Measurements from ENCODE around the gene MIPEP.
"Not testable (repeated sequence)": the region's sequence is repeated elsewhere in the genome, so short reads cannot be mapped to it uniquely, and the experiment has no call there.

MIPEP gene

DNA sequence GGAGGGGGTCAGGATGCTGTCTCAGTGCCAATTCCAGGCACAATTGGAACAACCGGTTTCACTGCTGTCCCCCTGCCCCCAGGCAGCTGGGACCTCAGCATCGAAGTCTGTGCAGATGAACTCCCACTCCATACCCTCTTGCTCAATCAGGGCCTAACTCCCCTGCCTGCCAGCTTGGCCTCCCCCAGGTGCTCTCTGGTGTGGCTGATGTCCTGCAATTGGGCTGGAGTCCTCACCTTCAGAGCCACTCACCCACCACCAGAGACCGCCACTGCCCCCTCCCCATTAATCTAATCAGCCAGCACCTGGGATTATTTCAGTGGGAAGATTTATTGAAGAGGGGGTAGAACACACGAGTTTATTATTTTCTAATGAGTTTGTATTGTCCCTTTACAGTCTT lies 118.8 kb downstream of the MIPEP start:
- DNase-seq, result no peak

DNA sequence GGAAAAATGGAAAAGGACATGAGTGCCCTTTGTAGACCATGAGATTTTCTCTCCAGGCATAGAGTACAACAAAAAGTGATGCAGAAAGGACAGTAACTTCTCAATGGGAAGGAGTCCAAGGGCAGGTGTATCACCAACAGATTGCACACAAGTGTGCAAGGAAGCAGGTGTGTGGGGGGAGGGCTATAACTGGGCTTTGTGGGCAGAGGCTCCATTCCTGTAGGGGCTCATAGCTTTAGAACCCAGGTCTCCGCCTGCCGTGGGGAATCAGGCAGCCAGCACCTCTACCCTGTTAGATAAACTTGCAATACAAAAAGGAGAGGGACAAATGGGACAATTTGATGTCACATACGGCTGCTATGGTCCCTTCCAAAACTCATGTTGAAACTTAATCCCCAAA lies 119.8 kb downstream of the MIPEP start:
- DNase-seq, result no peak

DNA sequence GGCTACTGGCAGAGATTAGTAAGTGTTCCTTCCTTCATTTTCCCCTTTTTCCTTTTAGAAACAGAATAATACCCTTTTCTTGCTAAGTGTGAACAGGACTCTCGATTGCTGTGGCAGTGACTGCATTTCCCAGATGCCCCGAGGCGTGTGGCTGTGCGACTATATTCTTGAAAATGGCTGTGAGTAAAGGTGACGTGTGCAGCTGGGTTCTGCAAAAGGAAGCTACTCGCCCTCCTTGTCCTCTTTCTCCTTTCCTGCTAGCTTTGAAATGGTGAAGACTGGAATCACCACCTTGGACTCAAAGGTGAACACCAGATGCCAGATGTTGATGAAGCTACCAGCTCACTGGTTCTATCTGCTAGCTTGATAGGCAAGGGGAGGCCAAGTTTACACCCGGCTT lies 121.4 kb downstream of the MIPEP start:
- DNase-seq, result no peak

DNA sequence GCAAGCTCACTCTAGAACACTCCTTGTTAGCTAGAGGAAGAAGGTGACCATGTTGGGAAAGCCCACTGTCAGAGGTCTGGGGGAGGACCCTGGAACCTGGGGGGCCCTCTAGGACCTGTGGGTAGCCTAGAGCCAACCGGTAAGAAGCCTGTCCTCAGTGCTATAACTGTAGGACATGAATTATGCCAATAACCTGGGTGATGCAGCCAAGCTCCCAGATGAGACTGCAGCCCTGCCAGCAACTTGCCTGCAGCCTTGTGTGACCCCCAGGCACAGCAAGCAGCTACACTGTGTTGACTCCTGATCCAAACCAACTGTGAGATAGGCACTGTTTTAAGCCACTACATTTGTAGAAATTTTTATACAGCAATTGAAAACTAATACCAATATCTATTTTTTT lies 122.3 kb downstream of the MIPEP start:
- DNase-seq, result no peak

DNA sequence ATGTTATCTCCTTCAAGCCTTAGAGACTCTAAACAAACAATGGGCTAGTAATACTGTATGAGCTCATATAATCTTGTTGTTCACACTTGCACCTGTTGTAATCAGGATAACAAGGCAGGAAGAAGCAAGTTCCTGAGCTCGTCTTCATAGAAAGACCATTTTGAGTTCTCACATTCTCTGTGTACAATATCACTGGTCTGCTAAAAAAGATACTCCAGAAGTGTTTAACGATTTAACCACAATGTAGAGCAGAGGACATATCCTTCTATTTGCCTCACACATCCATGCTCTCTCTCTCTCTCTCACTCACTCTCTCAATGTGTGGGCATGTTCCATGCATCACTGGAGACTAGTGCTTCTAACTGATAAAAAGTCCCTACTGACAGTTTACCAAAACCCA lies 122.9 kb downstream of the MIPEP start:
- no peak for DNase-seq

DNA sequence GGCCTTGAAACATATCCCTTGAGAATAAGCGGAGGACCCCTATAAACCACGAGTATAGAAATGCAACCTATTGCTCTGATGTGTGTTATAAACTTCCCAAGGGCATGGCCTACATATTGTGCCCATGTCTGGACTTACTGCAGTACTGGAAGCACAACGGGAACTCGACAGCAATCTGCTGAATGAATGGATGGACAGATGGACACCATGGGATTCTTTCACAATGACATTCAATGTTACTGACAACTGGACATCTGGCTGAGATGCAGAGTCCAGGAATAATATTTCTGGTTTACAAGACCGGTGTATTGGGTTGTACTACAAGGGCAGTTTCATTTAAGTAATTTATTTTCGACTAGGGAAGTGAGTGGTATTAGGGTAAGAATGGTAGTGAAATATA lies 123.7 kb downstream of the MIPEP start:
- DNase-seq, result no peak

DNA sequence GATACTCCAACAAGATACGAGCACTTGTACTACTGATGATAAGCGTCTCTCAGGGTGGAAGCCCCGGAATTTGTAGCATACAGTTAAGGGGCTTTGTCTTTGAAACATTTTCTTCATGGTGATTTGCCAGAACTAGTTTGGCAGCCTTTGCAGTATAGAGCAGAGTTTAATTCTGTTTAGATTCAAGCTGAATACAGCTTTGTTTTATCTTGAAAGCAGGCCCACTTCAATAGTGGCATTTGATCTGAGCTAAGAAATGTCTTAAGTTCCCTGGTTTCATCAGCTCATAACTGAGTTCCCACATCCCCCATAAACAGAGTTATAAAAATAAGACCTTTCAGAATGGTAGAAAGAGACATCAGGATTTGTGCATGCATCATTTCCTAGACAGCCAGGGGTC lies 125.9 kb downstream of the MIPEP start:
- DNase-seq, result no peak

DNA sequence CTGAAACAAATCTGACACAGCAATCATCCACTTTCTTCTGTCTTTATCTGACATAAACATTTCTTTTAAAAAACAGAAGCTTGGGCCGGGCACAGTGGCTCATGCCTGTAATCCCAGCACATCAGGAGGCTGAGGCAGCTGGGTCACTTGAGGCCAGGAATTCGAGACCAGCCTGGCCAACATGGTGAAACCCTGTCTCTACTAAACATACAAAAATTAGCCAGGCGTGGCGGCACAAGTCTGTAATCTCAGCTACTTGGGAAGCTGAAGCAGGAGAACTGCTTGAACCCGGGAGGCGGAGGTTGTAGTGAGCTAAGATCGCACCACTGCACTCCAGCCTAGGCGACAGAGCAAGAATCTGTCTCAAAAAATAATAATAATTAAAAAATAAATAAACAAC lies 127.4 kb downstream of the MIPEP start:
- not testable (repeated sequence) for DNase-seq

DNA sequence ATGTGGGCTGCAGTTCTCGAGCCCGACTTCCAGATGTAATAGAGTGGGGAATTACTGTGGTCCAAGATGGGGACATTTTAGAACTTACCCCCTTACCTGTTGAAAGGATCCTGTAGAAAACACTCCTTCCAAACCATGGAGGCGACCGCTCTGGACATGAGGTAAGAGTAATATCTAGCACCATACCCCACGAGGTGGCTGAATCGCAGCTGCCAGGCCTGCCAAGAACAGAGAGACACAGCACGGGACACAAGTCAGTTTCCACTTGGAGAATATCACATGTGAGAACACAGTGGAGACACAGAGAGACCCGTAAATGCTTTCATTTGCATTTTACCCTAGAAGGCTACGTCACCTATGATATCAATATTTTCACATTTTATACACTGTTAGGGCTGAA lies 129.2 kb downstream of the MIPEP start:
- no peak for DNase-seq

DNA sequence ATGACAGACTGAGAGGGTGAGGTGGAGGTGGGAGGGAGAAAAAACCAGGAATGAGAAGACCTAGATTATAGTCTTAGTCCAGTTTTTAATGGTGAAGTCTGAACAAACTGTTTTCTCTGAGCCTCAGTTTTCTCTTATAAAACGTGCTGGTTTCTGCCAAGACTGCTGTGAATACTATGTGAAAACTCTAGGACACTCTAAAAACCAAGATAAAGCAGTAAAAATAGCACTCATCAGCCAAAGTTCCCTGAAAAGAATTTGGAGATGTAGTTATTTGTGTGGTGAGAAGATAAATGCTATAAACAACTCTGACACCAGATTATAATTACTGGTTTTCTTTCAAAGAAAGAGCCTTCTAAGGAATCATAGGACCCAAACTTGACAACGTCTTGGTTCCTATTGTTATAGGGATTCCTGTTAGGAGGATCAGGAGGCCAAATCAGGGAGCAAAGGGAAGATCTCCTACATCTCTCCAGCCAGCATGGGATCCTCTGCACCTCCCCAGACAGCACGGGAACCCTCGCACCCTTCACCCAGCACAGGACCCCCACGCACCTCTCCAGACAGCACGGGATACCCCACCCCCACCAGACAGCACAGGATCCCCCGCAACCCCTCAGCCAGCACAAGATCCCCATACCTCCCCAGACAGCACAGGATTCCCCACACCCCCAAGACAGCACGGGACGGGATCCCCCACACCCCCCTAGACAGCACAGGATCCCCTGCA lies 130.2 kb downstream of the MIPEP start:
- DNase-seq, result no peak

DNA sequence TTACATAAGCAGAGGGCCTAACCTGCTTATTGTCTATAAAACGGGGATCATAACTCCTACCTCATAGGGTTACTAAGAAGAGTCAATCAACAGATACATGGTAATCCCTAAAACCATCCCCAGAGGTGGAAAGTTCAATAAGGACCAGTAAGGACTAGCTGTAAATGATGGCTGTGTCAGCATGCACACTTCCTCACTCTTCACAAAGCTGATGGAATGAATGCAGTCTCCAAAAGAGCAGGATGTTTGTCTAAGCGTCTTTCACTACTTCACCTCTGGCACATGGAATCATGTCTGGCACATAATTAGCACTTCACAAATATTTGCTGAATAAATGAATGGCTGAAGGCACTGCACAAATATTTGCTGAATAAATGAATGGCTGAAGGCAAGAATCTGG lies 134.2 kb downstream of the MIPEP start:
- no peak for DNase-seq

DNA sequence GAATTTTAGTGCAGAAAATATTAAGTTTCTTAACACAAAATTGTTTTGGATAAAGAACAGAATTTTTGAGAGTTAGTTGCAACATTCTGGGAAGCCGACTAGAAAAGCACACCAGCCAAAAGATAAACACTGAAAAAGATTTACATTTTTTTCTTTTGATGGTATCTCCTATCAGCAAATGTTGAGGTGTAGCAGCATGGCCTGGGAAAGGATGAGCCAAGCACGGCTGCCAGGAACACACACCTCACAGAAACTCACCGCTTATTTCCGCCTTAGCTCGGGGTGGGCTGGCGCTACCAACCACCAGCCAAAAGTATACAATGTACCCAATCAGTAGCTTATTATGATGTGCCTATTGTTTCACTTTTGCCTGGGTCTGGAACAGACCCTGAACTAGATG lies 134.7 kb downstream of the MIPEP start:
- no peak for DNase-seq

DNA sequence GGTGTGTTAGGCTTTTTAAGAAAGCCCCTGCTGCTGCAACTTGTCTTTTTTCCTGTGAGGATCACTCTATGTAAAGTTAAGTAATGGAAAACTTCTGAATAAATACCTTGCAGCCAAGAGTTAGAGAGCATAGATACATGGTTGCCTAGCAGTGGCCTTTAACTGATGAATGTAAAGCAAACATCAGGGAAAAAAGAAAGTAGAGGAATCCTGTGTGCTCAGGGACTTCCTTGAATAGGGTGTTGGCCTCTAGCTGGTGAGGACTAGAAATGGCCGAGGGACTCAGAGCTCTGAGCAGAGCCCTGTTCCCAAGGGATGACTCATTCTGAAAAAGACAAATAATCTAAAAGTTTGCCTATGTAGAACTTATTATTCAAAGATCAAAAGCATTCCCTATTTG lies 135.7 kb downstream of the MIPEP start:
- DNase-seq, result no peak

DNA sequence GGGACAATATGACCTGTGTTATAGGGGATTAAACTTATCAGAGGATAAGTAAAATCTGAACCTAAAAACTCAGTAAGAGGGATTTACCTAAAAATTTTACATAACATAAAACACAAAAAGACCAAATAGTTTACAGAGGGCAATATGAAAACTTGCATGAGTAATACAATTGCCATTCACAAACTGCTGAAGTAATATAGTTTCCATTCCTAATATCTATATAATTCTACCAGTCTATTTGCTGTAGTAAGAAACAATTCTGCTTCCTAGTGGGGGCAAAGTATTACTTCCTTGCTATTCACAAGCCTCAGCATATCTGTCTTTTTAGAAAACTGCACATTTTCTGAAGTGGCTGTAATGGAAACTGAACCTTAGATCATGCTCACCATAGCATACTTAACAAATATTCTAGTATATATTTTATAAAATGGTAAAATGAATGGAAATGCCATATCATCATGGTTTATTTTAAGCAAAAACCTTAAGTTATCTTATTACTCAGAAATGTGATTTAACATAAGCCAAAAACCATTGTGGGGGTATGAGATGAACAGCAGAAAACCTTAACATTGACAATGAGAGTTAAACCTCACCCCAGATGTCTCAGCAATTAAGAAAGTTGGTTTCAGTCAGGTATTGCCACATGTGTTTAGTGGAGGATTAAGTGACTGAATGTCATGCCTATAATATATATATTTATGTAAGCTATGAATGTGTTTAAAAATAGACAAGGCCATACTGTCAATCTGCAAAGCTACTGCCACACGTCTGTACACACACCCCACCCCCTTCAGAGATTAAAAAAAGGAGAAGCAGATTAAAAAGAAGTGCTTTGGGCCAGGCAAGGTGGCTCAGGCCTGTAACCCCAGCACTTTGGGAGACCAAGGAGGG lies 136.8 kb downstream of the MIPEP start:
- no peak for DNase-seq

DNA sequence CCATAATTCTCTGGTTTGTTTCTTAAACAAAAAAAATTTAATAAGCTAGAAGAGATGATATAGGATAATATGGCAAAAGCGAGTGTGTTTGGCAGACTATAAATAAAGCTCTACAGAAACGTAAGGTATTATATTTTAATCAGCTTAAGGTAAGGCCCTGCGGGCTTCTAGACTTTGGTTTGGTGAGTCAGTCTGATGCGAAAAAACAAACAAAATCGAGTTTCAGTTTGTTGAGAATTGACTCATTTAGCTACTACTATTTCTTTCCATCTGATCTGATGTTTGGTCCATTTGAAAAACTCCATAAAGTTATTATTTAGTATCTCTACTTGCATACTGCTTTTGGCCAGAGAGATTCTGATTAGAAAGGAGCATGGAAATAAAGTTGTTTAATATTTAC lies 138.0 kb downstream of the MIPEP start:
- no peak for DNase-seq

DNA sequence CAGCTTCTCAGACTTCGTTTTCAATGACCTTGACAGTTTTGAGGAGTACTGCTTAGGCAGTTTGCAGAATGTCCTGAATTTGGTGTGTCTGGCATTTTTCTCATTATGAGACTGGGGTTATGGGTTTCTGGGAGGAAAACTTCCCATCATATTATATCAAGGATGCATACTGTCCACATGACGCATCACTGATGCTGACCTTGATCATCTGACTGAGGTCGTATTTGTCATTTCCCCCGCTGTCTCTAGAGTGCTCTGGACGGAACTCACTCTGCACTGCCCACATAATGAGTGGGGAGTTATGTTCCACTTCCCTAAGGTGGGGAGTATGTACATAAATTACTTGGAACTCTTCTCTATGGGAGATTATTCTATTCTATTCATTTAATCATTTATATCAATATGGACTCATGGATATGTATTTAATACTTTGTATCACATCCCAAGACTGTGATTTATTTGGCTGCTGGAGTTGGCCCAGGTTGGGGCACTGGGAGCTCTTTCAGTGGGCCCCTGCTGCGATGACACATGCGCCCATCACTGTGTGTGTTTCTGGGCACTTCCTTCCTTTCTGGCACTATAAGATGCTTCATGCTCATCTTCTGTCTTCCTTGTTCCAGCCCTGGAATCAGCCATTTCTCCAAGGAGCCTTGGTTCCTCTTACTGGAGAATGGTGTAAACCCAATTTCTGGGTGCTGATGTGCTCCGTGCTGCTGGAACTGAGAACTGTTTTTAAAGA lies 138.6 kb downstream of the MIPEP start:
- no peak for DNase-seq

DNA sequence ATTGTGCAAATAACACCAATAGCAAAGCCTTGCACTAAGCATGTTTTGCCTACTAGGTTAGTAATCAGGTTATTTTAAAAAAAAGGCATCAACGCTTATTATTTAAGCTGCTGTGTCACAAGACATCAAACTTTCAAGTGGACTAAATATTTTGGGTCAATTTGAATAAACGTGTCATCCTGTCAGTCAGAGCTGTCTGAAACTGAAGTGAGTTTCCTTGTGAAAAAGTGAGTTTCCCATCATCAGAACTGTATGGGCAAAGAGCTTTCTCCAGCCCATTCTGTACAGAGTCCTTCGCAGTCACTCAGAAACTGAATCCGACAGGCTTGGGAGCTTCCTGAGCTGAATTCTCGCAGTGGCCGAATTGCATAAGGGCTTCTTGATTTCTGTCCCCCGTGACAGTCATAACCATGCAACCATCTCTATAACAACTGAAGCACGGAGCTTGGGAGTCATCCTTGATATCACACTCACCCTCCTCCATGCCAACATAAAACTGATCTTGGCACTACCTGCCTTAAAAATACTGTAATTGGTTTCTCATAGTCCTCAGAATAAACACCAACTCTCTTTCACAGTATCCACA lies 139.8 kb downstream of the MIPEP start:
- DNase-seq, result no peak

DNA sequence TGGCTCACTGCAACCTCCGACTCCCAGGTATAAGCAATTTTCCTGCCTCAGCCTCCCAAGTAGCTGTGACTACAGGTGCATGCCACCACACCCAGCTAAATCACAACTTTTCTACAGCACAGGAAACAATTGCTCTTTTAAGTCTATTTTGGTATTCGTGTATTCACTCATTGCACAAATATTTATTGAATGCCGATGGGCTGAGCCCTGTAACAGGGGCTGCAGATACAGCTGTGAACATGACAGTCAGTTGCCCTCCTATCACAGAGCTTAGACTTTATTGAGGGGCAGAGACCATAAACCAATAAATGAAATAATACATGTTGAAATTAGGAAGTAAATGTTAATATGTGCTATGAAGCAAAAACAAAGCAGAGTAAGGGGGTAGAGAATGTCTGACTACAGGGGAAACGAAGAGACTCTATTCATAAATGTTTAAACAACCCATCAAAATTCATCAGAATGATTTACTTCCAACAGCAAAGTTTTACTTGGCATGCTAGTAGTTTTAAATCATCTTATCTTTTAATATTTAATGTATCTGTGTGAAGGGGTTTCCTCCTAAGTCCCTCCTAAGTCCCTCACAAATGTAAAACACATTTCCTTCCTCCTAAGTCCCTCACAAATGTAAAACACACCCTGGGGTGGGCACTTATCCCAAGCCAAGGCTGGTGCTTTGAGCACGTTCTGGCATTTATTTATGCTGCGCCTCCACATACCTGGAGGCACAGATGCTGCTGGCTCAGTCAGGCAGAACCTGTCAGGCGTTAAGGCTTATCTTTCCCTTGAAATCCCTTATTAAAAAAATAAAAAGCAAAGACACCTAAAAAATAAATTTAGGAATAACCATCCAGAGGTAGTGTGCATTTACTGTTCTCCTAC lies 140.8 kb downstream of the MIPEP start:
- DNase-seq, result no peak

DNA sequence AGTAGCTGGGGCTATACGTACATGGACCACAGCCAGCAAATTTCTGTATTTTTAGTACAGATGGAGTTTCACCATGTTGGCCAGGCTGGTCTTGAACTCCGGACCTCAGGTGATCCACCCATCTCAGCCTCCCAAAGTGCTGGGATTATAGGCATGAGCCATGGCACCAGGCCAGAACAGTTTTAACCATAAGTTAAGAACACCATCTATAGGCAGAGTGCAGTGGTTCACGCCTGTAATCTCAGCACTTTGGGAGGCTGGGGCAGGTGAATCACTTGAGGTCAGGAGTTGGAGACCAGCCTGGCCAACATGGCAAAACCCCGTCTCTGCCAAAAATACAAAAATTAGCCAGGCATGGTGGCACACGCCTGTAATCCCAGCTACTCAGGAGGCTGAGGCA lies 143.1 kb downstream of the MIPEP start:
- DNase-seq, result not testable (repeated sequence)

DNA sequence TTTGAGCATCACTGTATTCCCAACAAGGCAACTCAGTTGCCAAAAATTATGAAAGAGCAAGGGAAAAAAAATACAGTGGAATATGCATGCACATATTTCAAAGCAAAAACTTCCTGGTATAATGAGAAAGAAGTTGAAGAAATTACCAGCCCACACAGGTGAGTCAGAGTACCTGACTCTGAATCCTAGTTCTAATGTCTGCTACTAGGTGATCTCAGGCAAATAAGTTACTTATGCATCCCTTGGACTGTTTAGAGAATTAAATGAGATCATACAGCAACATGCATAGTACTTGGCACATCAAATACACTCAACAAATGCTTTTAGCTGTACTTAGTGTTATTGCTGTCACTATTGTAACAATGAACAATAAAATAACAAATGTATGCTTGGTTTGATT lies 144.9 kb downstream of the MIPEP start:
- DNase-seq, result no peak

DNA sequence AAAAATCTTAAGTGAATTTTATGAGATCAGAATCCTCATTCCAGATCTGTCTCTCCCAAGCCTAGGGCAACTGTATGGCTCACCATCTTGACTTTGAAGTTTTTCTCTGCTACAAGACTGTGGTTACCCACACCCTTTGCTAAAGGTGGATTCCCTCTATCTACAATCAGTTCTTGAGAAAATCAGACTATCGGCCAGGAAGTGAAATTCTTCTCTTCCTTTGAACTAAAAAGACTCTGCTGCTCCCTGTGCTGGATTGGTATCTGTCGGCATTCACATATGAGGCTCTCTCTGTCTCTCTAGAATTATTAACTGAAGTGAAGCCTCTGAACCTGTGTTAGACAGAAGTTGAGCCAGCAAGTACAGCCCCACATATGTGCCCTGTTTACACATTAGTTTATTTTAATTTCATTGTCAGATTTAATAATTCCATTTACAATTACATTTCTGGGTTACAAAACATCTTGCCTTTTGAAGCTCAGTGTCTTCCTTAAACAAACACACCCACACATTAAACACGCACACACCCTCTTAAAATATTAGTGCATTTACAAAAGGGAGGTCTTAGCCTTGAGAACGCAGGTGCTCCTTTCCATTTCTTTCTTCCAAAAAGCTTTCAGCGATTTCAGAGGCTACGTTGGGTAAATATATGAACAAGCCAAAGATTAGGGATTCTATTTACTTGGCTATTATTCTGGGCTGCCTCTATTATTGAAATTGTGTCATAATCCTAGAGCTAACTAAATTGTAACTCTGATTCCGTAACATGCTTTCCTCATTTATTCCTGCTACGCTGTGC lies 145.7 kb downstream of the MIPEP start:
- no peak for DNase-seq

All from islet precursor cell (in vitro differentiated cells).